NCI-H2227 treated with DMSO at 0.1 percent for 48 hours (cell line): ENCODE data around the gene SBF2.
"Not testable (repeated sequence)": the region's sequence is repeated elsewhere in the genome, so short reads cannot be mapped to it uniquely, and the experiment has no call there.

Experiments
- DNase-seq: peaks from one replicate; lab custom pipeline; 2025; lab: John Stamatoyannopoulos, UW

SBF2 gene

GRCh38 chr11:10116588-10116987 lies 177.4 kb downstream of the SBF2 start:
- no peak for DNase-seq

- DNase-seq = no peak
Observed at GRCh38 chr11:10114593-10115404, 179.2 kb downstream of the SBF2 start.

- DNase-seq = no peak
Observed at GRCh38 chr11:10113852-10114251, 180.2 kb downstream of the SBF2 start.

- DNase-seq = no peak
Observed at GRCh38 chr11:10109806-10110205, 184.2 kb downstream of the SBF2 start.

GRCh38 chr11:10108915-10109680 lies 184.9 kb downstream of the SBF2 start:
- no peak for DNase-seq

GRCh38 chr11:10107497-10107896 lies 186.5 kb downstream of the SBF2 start:
- no peak for DNase-seq

GRCh38 chr11:10097615-10098014 lies 196.4 kb downstream of the SBF2 start:
- no peak for DNase-seq

GRCh38 chr11:10096987-10097386 lies 197.0 kb downstream of the SBF2 start:
- DNase-seq = no peak

- DNase-seq = no peak
Observed at GRCh38 chr11:10095412-10096208, 198.4 kb downstream of the SBF2 start.

- no peak for DNase-seq
Observed at GRCh38 chr11:10092426-10092825, 201.6 kb downstream of the SBF2 start.

- peak; percentile 13 for DNase-seq
Observed at GRCh38 chr11:10091314-10092045, 202.5 kb downstream of the SBF2 start.

GRCh38 chr11:10087923-10088225 lies 206.1 kb downstream of the SBF2 start:
- DNase-seq = not testable (repeated sequence)

- no peak for DNase-seq
Observed at GRCh38 chr11:10087186-10087922, 206.7 kb downstream of the SBF2 start.

- DNase-seq = no peak
Observed at GRCh38 chr11:10080138-10080537, 213.9 kb downstream of the SBF2 start.

GRCh38 chr11:10076458-10077141 lies 217.4 kb downstream of the SBF2 start:
- no peak for DNase-seq

GRCh38 chr11:10075141-10075540 lies 218.9 kb downstream of the SBF2 start:
- no peak for DNase-seq

- DNase-seq = no peak
Observed at GRCh38 chr11:10072841-10073240, 221.2 kb downstream of the SBF2 start.

- no peak for DNase-seq
Observed at GRCh38 chr11:10072142-10072541, 221.9 kb downstream of the SBF2 start.

- no peak for DNase-seq
Observed at GRCh38 chr11:10067629-10068300, 226.3 kb downstream of the SBF2 start.

- DNase-seq = no peak
Observed at GRCh38 chr11:10066441-10066840, 227.6 kb downstream of the SBF2 start.
